HEK293 (cell line): Measurements from ENCODE around the gene KCTD21.
"Not testable (repeated sequence)": the region's sequence is repeated elsewhere in the genome, so short reads cannot be mapped to it uniquely, and the experiment has no call there.

Experiments used
- CTCF ChIA-PET: fragments of 350-600 bp; formaldehyde crosslinking; extraction: SDS; loops from one replicate; lab custom pipeline; 2021; ENCODE audit warnings: antibody characterized with exemption; lab: Yijun Ruan, JAX
- POLR2A ChIA-PET: fragments of 300-600 bp; formaldehyde crosslinking; extraction: SDS; loops from one replicate; lab custom pipeline; 2020; ENCODE audit warnings: antibody characterized with exemption, inconsistent platforms; lab: Yijun Ruan, JAX
- H3K27ac ChIP-seq: fragments of 200-500 bp; sonication (Bioruptor generic); 2 replicates; pipeline ENCODE4 v1.5.1; 2014; ENCODE audit warnings: low read depth, low read length, control low read depth, inconsistent platforms; ENCODE audit errors: extremely low read depth
- H3K36me3 ChIP-seq, 2 experiments: fragments of 200-500 bp in 1 of 2; sonication (Bioruptor generic) in 1 of 2; 1 replicate in 1 of 2; 2 replicates in 1 of 2; pipeline ENCODE4 v1.5.1; 2014 to 2017; ENCODE audit warnings: inconsistent platforms in 2 of 2, low read length in 2 of 2; ENCODE audit not compliant: control insufficient read depth in 2 of 2, insufficient read depth in 1 of 2
- H3K4me1 ChIP-seq: fragments of 200-500 bp; sonication (Bioruptor generic); 2 replicates; pipeline ENCODE4 v1.5.1; 2014; ENCODE audit warnings: mild to moderate bottlenecking, low read length, inconsistent platforms; ENCODE audit not compliant: control insufficient read depth, insufficient read depth
- H3K4me3 ChIP-seq: 2 replicates; pipeline ENCODE4 v1.5.1; 2011; ENCODE audit warnings: low read depth, mild to moderate bottlenecking, control low read depth, low read length, moderate library complexity
- H3K9me3 ChIP-seq: fragments of 200-500 bp; sonication (Bioruptor generic); 2 replicates; pipeline ENCODE4 v1.5.1; 2014; ENCODE audit warnings: low read depth, low read length, inconsistent platforms; ENCODE audit not compliant: control insufficient read depth, insufficient read depth
- BCL11B ChIP-seq: fragments of 450-650 bp; formaldehyde crosslinking; IDR thresholded peaks from 2 replicates; pipeline ENCODE4 v1.5.1; 2016; ENCODE audit warnings: low read depth, missing biosample characterization, missing genetic modification characterization
- KLF10 ChIP-seq: fragments of 450-650 bp; IDR thresholded peaks from 2 replicates; pipeline ENCODE4 v1.5.1; 2018; ENCODE audit warnings: missing biosample characterization, mild to moderate bottlenecking, missing genetic modification characterization
- TRIM28 ChIP-seq: IDR thresholded peaks from 2 replicates; pipeline ENCODE4 v1.6.1; 2011; ENCODE audit warnings: low read length, control low read depth, borderline replicate concordance
- YY1 ChIP-seq: fragments of 450-650 bp; formaldehyde crosslinking; IDR thresholded peaks from 2 replicates; pipeline ENCODE4 v1.5.1; 2018; ENCODE audit warnings: missing biosample characterization, missing genetic modification characterization
- ZNF146 ChIP-seq: fragments of 450-650 bp; formaldehyde crosslinking; IDR thresholded peaks from 2 replicates; pipeline ENCODE4 v1.5.1; 2016; ENCODE audit warnings: missing biosample characterization, missing genetic modification characterization
- ZNF266 ChIP-seq: fragments of 450-650 bp; formaldehyde crosslinking; IDR thresholded peaks from 2 replicates; pipeline ENCODE4 v1.5.1; 2016; ENCODE audit warnings: missing biosample characterization, missing genetic modification characterization, low read depth
- ZNF292 ChIP-seq: fragments of 450-650 bp; formaldehyde crosslinking; IDR thresholded peaks from 2 replicates; pipeline ENCODE4 v1.5.1; 2016; ENCODE audit warnings: low read depth, missing biosample characterization, missing genetic modification characterization, borderline replicate concordance
- ZNF501 ChIP-seq: fragments of 450-650 bp; formaldehyde crosslinking; IDR thresholded peaks from 2 replicates; pipeline ENCODE4 v1.5.1; 2016; ENCODE audit warnings: missing biosample characterization, missing genetic modification characterization
- ZSCAN23 ChIP-seq: fragments of 450-650 bp; formaldehyde crosslinking; IDR thresholded peaks from 2 replicates; pipeline ENCODE4 v1.5.1; 2016; ENCODE audit warnings: missing biosample characterization, missing genetic modification characterization
- TF ChIP-seq, protein P1 (sequence below): fragments of 450-650 bp; formaldehyde crosslinking; IDR thresholded peaks from 2 replicates; pipeline ENCODE4 v1.5.1; 2017; ENCODE audit warnings: missing biosample characterization, missing genetic modification characterization
- TF ChIP-seq, protein P2 (sequence below): fragments of 450-650 bp; formaldehyde crosslinking; IDR thresholded peaks from 2 replicates; pipeline ENCODE4 v1.5.1; 2016; ENCODE audit warnings: missing biosample characterization, missing genetic modification characterization
- TF ChIP-seq, protein P3 (sequence below): fragments of 450-650 bp; formaldehyde crosslinking; IDR thresholded peaks from 2 replicates; pipeline ENCODE4 v1.5.1; 2016; ENCODE audit warnings: missing biosample characterization, missing genetic modification characterization

Gene KCTD21

DNA sequence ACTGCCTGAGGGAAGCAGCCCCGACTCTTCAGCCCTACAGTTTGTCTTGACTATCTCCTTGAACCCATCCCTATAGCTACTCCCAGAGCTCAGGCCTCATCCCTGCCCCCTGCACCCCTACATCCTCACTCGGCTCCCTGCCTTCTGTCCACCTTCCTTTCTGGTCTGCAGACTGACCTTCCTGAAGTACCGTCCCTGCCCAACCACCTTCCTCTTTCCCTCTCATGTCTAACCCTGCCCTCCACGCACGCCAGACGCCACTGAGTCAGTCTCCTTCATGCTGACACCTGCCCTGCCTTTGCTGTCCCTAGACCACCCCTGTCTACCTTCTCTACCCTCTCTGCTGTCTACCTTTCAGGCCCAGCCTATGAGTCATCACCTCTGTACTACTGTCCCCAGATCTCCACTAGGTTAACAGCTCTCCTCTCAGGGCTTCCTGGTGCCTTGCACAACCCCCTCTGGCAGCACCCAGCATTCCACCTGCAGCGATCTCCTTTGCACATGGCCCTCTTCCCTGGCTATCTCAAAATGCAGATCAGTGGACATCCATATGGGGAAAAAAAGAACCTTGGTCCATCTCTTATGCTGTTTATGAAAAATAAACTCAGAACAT, 8.9 kb downstream of the KCTD21 start:
- Histone ChIP-seq H3K36me3 (no peaks in the 10 kb centered on the region), H3K27ac (no peak overlapping the region), H3K4me3 (no peak overlapping the region), H3K4me1 (no peaks in the 10 kb centered on the region), H3K9me3 (no peaks in the 10 kb centered on the region)
- CTCF ChIA-PET, result interaction anchor here (0.6 kb wide), 1 partner anchor 122 kb away, joined by 3 read pairs; no protein-coding TSS in a partner anchor
- TF ChIP-seq, protein P1, sequence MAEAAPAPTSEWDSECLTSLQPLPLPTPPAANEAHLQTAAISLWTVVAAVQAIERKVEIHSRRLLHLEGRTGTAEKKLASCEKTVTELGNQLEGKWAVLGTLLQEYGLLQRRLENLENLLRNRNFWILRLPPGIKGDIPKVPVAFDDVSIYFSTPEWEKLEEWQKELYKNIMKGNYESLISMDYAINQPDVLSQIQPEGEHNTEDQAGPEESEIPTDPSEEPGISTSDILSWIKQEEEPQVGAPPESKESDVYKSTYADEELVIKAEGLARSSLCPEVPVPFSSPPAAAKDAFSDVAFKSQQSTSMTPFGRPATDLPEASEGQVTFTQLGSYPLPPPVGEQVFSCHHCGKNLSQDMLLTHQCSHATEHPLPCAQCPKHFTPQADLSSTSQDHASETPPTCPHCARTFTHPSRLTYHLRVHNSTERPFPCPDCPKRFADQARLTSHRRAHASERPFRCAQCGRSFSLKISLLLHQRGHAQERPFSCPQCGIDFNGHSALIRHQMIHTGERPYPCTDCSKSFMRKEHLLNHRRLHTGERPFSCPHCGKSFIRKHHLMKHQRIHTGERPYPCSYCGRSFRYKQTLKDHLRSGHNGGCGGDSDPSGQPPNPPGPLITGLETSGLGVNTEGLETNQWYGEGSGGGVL (tag by site-specific recombination), result no peak
- TF ChIP-seq KLF10 (tag by site-specific recombination) (no peak), BCL11B (tag by site-specific recombination) (no peak), ZNF501 (tag by site-specific recombination) (no peak), ZNF292 (no peak), YY1 (tag by site-specific recombination) (no peak)
- POLR2A ChIA-PET, result no interaction called here

- peaks cover 0 to 13% of the 10 kb centered on the region in 2 experiments; a peak in 1 of 3 replicates for H3K36me3 ChIP-seq
- H3K9me3 ChIP-seq, result no peaks in the 10 kb centered on the region
- H3K4me1 ChIP-seq, result no peaks in the 10 kb centered on the region
- no peak overlapping the region for H3K27ac ChIP-seq
- TF ChIP-seq, protein P2, sequence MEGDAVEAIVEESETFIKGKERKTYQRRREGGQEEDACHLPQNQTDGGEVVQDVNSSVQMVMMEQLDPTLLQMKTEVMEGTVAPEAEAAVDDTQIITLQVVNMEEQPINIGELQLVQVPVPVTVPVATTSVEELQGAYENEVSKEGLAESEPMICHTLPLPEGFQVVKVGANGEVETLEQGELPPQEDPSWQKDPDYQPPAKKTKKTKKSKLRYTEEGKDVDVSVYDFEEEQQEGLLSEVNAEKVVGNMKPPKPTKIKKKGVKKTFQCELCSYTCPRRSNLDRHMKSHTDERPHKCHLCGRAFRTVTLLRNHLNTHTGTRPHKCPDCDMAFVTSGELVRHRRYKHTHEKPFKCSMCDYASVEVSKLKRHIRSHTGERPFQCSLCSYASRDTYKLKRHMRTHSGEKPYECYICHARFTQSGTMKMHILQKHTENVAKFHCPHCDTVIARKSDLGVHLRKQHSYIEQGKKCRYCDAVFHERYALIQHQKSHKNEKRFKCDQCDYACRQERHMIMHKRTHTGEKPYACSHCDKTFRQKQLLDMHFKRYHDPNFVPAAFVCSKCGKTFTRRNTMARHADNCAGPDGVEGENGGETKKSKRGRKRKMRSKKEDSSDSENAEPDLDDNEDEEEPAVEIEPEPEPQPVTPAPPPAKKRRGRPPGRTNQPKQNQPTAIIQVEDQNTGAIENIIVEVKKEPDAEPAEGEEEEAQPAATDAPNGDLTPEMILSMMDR (tag by site-specific recombination), result no peak
- TF ChIP-seq ZSCAN23 (tag by site-specific recombination), result no peak
- ChIA-PET CTCF (no interaction called here), POLR2A (interaction anchor here (0.5 kb wide), 1 partner anchor 193 kb away, joined by 3 read pairs; no protein-coding TSS in a partner anchor)
- no peak overlapping the region for H3K4me3 ChIP-seq
These were observed 11.2 kb downstream of the KCTD21 start for GRCh38 chr11:78177216-78177615.

DNA sequence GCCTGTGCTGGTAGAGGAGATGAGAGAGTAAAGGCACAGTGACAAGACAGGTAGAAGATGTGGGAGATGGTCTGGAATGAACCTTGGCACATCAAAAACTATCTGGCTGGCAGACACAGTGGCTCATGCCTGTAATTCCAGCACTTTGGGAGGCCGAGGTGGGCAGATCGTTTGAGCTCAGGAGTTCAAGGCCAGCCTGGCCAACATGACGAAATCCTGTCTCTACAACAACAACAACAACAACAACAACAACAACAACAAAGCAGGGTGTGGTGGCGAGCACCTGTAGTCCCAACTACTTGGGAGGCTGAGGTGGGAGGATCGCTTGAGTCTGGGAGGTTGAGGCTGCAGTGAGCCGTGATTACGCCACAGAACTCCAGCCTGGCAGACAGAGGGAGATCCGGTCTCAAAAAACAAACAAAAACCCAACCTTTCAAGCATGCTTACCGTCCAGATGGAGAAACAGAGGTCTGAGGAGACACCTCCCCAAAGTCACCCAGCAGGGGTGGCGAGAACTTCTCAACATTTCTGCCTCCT, 11.8 kb downstream of the KCTD21 start:
- H3K4me1 ChIP-seq, result no peaks in the 10 kb centered on the region
- H3K27ac ChIP-seq, result no peak overlapping the region
- no peaks in the 10 kb centered on the region for H3K9me3 ChIP-seq
- H3K4me3 ChIP-seq, result no peak overlapping the region
- TF ChIP-seq ZNF266 (tag by site-specific recombination), result no peak
- TF ChIP-seq TRIM28, result no peak
- TF ChIP-seq, protein P3, sequence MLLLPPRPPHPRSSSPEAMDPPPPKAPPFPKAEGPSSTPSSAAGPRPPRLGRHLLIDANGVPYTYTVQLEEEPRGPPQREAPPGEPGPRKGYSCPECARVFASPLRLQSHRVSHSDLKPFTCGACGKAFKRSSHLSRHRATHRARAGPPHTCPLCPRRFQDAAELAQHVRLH (tag by site-specific recombination), result no peak
- H3K36me3 ChIP-seq, result peaks cover 0 to 13% of the 10 kb centered on the region in 2 experiments; a peak in 1 of 3 replicates
- CTCF ChIA-PET, result no interaction called here
- POLR2A ChIA-PET, result no interaction called here

DNA sequence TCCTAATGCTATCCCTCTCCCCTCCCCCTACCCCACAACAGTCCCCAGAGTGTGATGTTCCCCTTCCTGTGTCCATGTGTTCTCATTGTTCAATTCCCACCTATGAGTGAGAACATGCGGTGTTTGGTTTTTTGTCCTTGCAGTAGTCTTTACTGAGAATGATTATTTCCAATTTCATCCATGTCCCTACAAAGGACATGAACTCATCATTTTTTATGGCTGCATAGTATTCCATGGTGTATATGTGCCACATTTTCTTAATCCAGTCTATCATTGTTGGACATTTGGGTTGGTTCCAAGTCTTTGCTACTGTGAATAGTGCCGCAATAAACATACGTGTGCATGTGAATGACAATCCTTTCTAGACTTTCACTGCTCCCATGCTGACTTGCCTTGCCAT, 12.6 kb downstream of the KCTD21 start:
- CTCF ChIA-PET, H3K27ac ChIP-seq, H3K4me1 ChIP-seq, H3K4me3 ChIP-seq, POLR2A ChIA-PET, H3K9me3 ChIP-seq: not testable (repeated sequence)
- TF ChIP-seq ZNF146 (tag by site-specific recombination), result peak; percentile 94
- peaks cover 0 to 13% of the 10 kb centered on the region in 2 experiments; a peak in 1 of 3 replicates for H3K36me3 ChIP-seq
